MV-4-11 (cell line): ENCODE measurements around the gene PAK4.

Source experiments
- DNase-seq: peaks from one replicate; lab custom pipeline; 2025; lab: John Stamatoyannopoulos, UW

Gene PAK4

GRCh38 chr19:39180749-39181148 lies 55.2 kb downstream of the PAK4 start:
- no peak for DNase-seq

GRCh38 chr19:39181500-39182173 lies 56.1 kb downstream of the PAK4 start:
- no peak for DNase-seq

- no peak for DNase-seq
These were observed 56.6 kb downstream of the PAK4 start for GRCh38 chr19:39182174-39182505.

GRCh38 chr19:39183104-39183503 lies 57.5 kb downstream of the PAK4 start:
- no peak for DNase-seq

GRCh38 chr19:39186391-39186790 lies 60.8 kb downstream of the PAK4 start:
- no peak for DNase-seq

- no peak for DNase-seq
These were observed 62.0 kb downstream of the PAK4 start for GRCh38 chr19:39187552-39187943.

- no peak for DNase-seq
These were observed 63.4 kb downstream of the PAK4 start for GRCh38 chr19:39188960-39189359.

GRCh38 chr19:39190768-39191167 lies 65.2 kb downstream of the PAK4 start:
- no peak for DNase-seq

GRCh38 chr19:39192846-39193245 lies 67.3 kb downstream of the PAK4 start:
- no peak for DNase-seq

- no peak for DNase-seq
These were observed 68.2 kb downstream of the PAK4 start for GRCh38 chr19:39193803-39194202.

- no peak for DNase-seq
These were observed 69.4 kb downstream of the PAK4 start for GRCh38 chr19:39194832-39195542.

- no peak for DNase-seq
These were observed 70.2 kb downstream of the PAK4 start for GRCh38 chr19:39195755-39196154.

GRCh38 chr19:39196320-39196719 lies 70.7 kb downstream of the PAK4 start:
- DNase-seq, result no peak

- no peak for DNase-seq
These were observed 71.4 kb downstream of the PAK4 start, which contains the start of gene NCCRP1 for GRCh38 chr19:39196860-39197562. NCCRP1 (plus strand) TSS chr19:39196964; CDS start chr19:39196983, 19 bp downstream.

GRCh38 chr19:39197808-39198207 lies 72.2 kb downstream of the PAK4 start:
- DNase-seq, result no peak

- no peak for DNase-seq
These were observed 73.4 kb downstream of the PAK4 start for GRCh38 chr19:39199025-39199424.

GRCh38 chr19:39200066-39200802 lies 74.6 kb downstream of the PAK4 start:
- DNase-seq, result no peak

GRCh38 chr19:39200803-39201115 lies 75.2 kb downstream of the PAK4 start:
- DNase-seq, result no peak

GRCh38 chr19:39202998-39203355 lies 77.4 kb downstream of the PAK4 start:
- no peak for DNase-seq

GRCh38 chr19:39203372-39204341 lies 78.1 kb downstream of the PAK4 start, which contains the start of gene SYCN:
SYCN (minus strand) TSS chr19:39204263; CDS start chr19:39204254, 9 bp downstream.
- DNase-seq, result no peak

GRCh38 chr19:39205449-39205764 lies 79.8 kb downstream of the PAK4 start:
- DNase-seq, result no peak

- no peak for DNase-seq
These were observed 80.5 kb downstream of the PAK4 start for GRCh38 chr19:39206122-39206521.
